ENCODE data around the gene TSC1. TPM values are rescaled to one million over a fixed set of nuclear protein-coding genes. Genes with fewer than 3 reads are reported as not detected.

Gene TSC1
- 51.8 and 55.6 TPM in 2 replicates for total RNA-seq

DNA sequence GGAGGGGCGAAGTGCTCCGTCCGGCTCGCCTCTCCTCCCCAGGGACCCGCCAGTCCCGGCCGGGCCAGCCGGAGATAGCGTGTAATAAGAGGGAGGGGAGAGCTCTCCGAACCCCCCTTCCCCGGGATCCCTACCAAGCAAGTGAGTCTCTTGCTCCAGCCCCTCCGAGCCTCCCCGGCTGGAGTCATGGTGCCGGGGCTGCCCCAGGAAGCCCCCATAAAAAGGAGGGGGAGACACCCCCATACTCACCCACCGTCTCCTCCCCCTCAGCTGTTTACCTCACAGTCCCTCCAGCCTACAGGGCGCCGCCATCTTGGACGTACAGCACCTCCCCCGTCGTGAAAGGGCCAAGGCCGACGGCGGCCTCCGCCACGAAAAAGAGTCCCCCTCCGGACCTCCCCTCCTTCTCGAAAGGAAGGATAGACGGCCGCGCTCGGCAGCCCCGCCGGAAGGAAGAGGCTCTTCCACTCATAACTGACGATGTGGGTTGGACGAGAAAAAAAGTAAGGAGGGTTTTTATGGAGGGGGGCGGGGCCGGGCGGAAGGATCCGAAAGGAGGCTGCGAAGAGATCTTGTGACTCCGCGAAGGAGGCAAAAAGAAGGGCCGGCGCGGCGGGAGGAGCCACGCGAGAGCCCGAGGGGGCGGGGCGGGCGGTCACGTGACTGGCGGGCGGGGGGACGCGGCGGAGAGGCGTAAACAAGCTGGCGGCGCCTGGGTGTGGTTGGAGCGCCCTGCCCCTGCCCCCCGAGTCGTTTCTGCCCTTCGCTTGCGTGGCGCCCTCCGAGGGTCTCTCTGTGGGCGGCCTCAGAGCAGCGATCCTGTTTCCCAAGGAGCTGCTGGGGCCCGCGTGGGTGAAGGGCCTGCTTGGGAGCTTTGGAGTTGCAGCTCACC, at the start of gene TSC1:
TSS of gene TSC1 (minus strand) at position 323 of the 892 bp plus-strand sequence. CDS start 15,744 bp downstream, outside the sequence.

GRCh38 chr9:132978451-132979131, 34.2 kb upstream of the TSC1 start, which contains the start of gene GFI1B:
TSS of gene GFI1B (plus strand) at chr9:132978694. CDS start at chr9:132986679, 7,985 bp downstream.

GRCh38 chr9:132878695-132879456, 65.5 kb downstream of the TSC1 start, which contains the start of gene SPACA9:
TSS of gene SPACA9 (plus strand) at chr9:132878898. CDS start at chr9:132883948, 5,050 bp downstream.

DNA sequence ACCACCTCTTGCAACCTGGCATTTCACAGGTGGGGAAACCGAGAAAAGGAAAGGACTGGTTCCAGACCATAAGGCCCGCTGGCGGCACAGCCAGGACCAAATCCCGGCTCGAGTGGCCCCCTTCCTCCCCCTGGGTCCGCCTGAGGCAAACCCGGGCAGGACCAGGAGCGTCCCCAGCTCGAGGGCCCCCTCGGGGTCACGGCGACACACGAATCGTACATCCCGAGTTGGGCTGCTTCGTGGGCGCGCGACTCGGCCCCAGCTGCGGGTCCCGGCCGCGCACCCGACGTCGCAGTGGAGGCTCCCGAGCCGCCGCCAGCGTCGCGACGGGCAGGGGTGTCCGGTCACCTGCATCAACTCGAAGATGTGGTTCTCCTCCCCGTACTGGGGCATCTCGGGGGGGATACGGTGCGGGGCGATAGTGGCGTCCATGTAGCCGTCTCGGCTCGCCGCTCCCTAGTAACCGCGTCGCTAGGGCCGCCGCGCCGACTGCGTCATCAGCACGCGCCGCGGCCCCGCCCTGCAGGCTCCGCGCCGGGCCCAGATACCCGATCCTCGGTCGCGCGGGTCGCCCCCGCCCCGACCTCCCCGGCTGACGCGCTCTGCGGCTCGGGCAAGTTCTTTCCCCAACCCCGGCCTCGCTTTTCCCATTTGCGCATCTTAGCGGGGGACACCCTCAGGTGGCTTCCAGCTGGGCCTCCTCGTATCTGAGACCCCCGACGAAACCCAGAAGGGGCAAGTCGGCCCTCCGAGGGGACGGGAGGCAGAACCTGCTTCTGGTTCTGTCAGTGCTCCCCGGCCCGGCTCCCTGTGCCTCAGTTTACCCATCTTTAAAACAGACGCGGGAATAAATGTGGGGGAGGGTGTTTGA, 66.4 kb downstream of the TSC1 start, which contains the start of gene AK8:
TSS of gene AK8 (minus strand) at position 461 of the 871 bp plus-strand sequence. CDS start at position 432, 29 bp downstream.

Small RNA genes lying within 50 kb of the gene (small RNA-seq; reads per million reads assigned to genes)
- gene AL593851.1 (not detected), gene MIR548AW (0.20 reads per million), gene RNU7-21P (not detected)

Other genes starting within 250 kb of the TSC1 start
- gene AK8, start 66.3 kb downstream of the TSC1 start, total RNA-seq = 0.22 and 0.79 TPM in 2 replicates
- 1.4 and 5.5 TPM in 2 replicates for gene SPACA9, start 65.7 kb downstream of the TSC1 start, total RNA-seq
- gene GFI1B, start 34.1 kb upstream of the TSC1 start, total RNA-seq = under 0.01 TPM in 1 of 2 replicates, not detected in the other
- 50.6 and 61.3 TPM in 2 replicates for gene GTF3C5, start 86.4 kb upstream of the TSC1 start, total RNA-seq
- gene CEL, start 117.4 kb upstream of the TSC1 start, total RNA-seq = 0.54 and 0.79 TPM in 2 replicates
- gene RALGDS, start 176.6 kb upstream of the TSC1 start, total RNA-seq = 35.5 and 42.0 TPM in 2 replicates
- gene GBGT1, start 219.3 kb upstream of the TSC1 start, total RNA-seq = 3.9 and 12.7 TPM in 2 replicates

Measured in placental epithelial cell (primary cell).